Fibroblast of peridontal ligament (primary cell): Measurements from ENCODE around the gene SLC16A8.

Source experiments
- DNase-seq: peaks from one replicate; pipeline ENCODE4 v3.0.0-alpha.2; 2010; ENCODE audit errors: extremely low read depth

Gene SLC16A8

DNA sequence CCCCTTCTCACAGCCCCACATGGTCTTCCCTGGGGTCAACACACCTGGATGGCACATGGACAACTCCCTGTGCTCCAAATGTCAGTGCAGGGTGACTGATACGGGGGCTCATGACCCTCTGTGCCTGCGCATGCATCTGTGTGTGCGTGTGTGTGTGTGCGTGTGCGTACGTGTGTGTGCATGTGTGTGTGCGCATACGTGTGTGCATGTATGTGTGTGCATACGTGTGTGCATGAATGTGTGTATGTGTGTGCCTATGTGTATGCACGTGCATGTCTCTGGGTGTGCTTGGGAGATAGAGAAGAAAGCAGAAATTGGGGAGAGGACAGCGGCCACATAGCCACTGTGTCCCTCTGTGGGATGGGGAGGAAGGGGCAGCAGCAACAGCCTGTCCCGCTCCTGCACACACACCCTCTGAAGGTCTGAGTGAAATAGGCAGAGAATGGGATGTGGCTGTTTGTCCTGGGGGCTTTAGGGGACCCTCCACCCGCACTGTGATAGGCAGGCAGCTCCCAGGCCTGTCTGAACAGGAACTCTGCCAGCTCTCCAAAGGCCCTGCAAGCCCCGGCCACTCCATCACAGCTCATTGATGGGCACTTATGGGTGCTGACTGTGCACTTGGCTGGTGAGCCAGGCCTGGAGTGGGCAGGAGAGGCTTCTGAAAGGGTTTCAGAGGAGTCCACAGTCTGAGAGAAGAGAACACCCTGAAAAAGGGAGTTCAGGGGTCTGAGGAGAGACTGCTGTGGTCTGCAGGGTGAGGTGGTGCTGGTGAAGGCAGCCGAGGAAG is 55.4 kb downstream of the SLC16A8 start:
- DNase-seq = no peak
